Ovary (tissue), 3 donors: ENCODE results near the gene CLIC4.

ENCODE experiments used
- EP300 ChIP-seq: sonication (generic); formaldehyde crosslinking; IDR thresholded peaks from one replicate; pipeline ENCODE4 v1.6.1; 2017; ENCODE audit warnings: antibody characterized with exemption
- POLR2A ChIP-seq: fragments of 450-650 bp; IDR thresholded peaks from one replicate; pipeline ENCODE4 v1.6.1; 2017; ENCODE audit warnings: antibody characterized with exemption, mild to moderate bottlenecking, moderate library complexity
- TF ChIP-seq, protein P1 (sequence below), 3 donors: fragments of 450-650 bp in 2 of 3; fragments of 200-600 bp in 1 of 3; IDR thresholded peaks; one replicate each; pipeline versions ENCODE4 v1.5.1 to v1.8.0; 2016 to 2022; ENCODE audit warnings: antibody characterized with exemption in 3 of 3, mild to moderate bottlenecking in 1 of 3
- donor health status: DM: no; HTN: no; CAD: no.

DNA sequence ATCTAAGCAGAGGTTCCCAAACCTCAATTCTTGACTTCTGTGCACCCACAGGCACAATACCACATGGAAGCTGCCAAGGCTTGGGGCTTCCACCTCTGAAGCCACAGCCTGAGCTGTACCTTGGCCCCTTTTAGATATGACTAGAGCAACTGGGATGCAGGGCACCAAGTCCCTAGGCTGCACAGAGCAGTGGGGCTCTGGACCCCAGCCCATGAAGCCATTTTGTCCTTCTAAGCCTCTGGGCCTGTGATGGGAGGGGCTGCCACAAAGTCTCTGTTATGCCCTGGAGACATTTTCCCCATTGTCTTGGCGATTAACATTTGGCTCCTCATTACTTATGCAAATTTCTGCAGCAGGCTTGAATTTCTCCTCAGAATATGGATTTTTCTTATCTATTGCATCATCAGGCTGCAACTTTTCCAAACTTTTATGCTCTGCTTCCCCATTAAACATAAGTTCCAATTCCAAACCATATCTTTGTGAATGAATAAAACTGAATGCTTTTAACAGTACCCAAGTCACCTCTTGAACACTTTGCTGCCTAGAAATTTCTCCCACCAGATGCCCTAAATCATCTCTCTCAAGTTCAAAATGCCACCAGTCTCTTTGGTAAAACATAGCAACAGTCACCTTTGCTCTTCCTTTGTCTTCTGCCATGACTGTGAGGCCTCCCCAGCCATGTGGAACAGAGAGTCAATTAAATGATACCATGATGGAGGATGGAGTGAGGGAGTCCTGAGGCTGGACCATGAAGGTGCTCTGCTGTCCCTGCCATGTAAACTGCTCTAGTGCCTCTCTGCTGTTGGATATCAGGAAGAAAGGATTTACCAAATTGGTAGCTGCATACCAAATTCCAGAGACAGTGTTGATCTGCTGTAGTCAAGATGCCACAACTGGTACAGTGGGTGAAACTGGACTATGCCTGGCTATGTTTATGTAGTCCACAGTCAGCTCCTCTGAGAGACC, 147.2 kb downstream of the CLIC4 start:
- TF ChIP-seq EP300 (no peak), POLR2A (no peak)
- TF ChIP-seq, protein P1, sequence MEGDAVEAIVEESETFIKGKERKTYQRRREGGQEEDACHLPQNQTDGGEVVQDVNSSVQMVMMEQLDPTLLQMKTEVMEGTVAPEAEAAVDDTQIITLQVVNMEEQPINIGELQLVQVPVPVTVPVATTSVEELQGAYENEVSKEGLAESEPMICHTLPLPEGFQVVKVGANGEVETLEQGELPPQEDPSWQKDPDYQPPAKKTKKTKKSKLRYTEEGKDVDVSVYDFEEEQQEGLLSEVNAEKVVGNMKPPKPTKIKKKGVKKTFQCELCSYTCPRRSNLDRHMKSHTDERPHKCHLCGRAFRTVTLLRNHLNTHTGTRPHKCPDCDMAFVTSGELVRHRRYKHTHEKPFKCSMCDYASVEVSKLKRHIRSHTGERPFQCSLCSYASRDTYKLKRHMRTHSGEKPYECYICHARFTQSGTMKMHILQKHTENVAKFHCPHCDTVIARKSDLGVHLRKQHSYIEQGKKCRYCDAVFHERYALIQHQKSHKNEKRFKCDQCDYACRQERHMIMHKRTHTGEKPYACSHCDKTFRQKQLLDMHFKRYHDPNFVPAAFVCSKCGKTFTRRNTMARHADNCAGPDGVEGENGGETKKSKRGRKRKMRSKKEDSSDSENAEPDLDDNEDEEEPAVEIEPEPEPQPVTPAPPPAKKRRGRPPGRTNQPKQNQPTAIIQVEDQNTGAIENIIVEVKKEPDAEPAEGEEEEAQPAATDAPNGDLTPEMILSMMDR (IDR thresholded peaks at IDR 0.05), result no peak
